Activated CD8-positive, alpha-beta T cell treated with anti-CD3 and anti-CD28 coated beads, Interleukin-2, amount 10 ng/mL, durations not matched to agents 7 days and 5 days (primary cell): ENCODE data around the gene ESYT3. TPM values are rescaled to one million over a fixed set of nuclear protein-coding genes. Genes with fewer than 3 reads are reported as not detected.

Experiments
- ATAC-seq: fragments of 150-1000 bp; cut with Tn5 transposase; one replicate; pipeline ENCODE4 v1.10.0; 2021; ENCODE audit warnings: moderate library complexity
- CTCF ChIA-PET: fragments of 350-600 bp; sonication (Branson Sonifier 250); formaldehyde crosslinking; loops from one replicate; lab custom pipeline; 2021; ENCODE audit warnings: antibody characterized with exemption; lab: Charles Lee
- POLR2A ChIA-PET: fragments of 350-600 bp; sonication (Branson Sonifier 250); formaldehyde crosslinking; loops from one replicate; lab custom pipeline; 2021; ENCODE audit warnings: antibody characterized with exemption; lab: Charles Lee
- DNase-seq: peaks from one replicate; pipeline ENCODE4 v3.0.0-alpha.2; 2020
- H3K27ac Mint-ChIP-seq: one replicate; pipeline ENCODE4 v1.8.0; 2021; ENCODE audit warnings: mild to moderate bottlenecking, mixed read lengths
- H3K27me3 Mint-ChIP-seq: one replicate; pipeline ENCODE4 v1.8.0; 2021; ENCODE audit warnings: low read depth, mixed read lengths
- H3K36me3 Mint-ChIP-seq: one replicate; pipeline ENCODE4 v1.8.0; 2021; ENCODE audit warnings: low read depth, mixed read lengths
- H3K4me1 Mint-ChIP-seq: one replicate; pipeline ENCODE4 v1.8.0; 2021; ENCODE audit warnings: low read depth, mixed read lengths
- H3K4me3 Mint-ChIP-seq: one replicate; pipeline ENCODE4 v1.8.0; 2021; ENCODE audit warnings: mild to moderate bottlenecking, mixed read lengths
- H3K9me3 Mint-ChIP-seq: one replicate; pipeline ENCODE4 v1.8.0; 2022; ENCODE audit warnings: mixed read lengths; ENCODE audit not compliant: insufficient read depth
- total RNA-seq, 2 experiments: library from RNA; stranded (reverse); gene quantifications; one replicate each; pipeline ENCODE4 v1.2.3, GENCODE V29; 2021

Gene ESYT3
- total RNA-seq, 2 experiments from 2014 or later = 0.16 to 0.18 TPM

- no peaks in the 10 kb centered on the region for H3K36me3 Mint-ChIP-seq
- CTCF ChIA-PET = interaction anchor here (3.1 kb wide), 1 partner anchor 488 kb away, joined by 9 read pairs; no protein-coding TSS in a partner anchor
- DNase-seq (no peak), ATAC-seq (no peak)
- H3K27me3 Mint-ChIP-seq = peaks cover 54% of the 10 kb centered on the region
- POLR2A ChIA-PET = no interaction called here
- peaks cover 13% of the 10 kb centered on the region for H3K4me1 Mint-ChIP-seq
- no peak overlapping the region for H3K27ac Mint-ChIP-seq
- no peaks in the 10 kb centered on the region for H3K9me3 Mint-ChIP-seq
- H3K4me3 Mint-ChIP-seq = no peak overlapping the region
Observed at GRCh38 chr3:138435840-138436239, 1.4 kb downstream of the ESYT3 start.

GRCh38 chr3:138437281-138437680 lies 2.9 kb downstream of the ESYT3 start:
- no peaks in the 10 kb centered on the region for H3K9me3 Mint-ChIP-seq
- CTCF ChIA-PET = no interaction called here
- POLR2A ChIA-PET = no interaction called here
- no peak overlapping the region for H3K4me3 Mint-ChIP-seq
- peaks cover 46% of the 10 kb centered on the region for H3K27me3 Mint-ChIP-seq
- H3K27ac Mint-ChIP-seq = no peak overlapping the region
- H3K36me3 Mint-ChIP-seq = no peaks in the 10 kb centered on the region
- ATAC-seq (no peak), DNase-seq (no peak)
- peaks cover 13% of the 10 kb centered on the region for H3K4me1 Mint-ChIP-seq

GRCh38 chr3:138438896-138439295 lies 4.5 kb downstream of the ESYT3 start:
- no peak overlapping the region for H3K4me3 Mint-ChIP-seq

GRCh38 chr3:138439646-138440045 lies 5.2 kb downstream of the ESYT3 start:
- POLR2A ChIA-PET = interaction anchor here (1.0 kb wide), 1 partner anchor 39 kb away, joined by 3 read pairs; no protein-coding TSS in a partner anchor
- Mint-ChIP-seq H3K9me3 (no peaks in the 10 kb centered on the region), H3K4me3 (no peak overlapping the region), H3K4me1 (no peaks in the 10 kb centered on the region), H3K27ac (no peak overlapping the region), H3K27me3 (peaks cover 29% of the 10 kb centered on the region), H3K36me3 (no peaks in the 10 kb centered on the region)
- CTCF ChIA-PET = interaction anchor here (1.1 kb wide), 1 partner anchor 12 kb away, joined by 3 read pairs; no protein-coding TSS in a partner anchor
- DNase-seq (no peak), ATAC-seq (no peak)

More at GRCh38 chr3:138438896-138439295, 4.5 kb downstream of the ESYT3 start:
- no peak overlapping the region for H3K27ac Mint-ChIP-seq
- ChIA-PET CTCF (interaction anchor here (1.1 kb wide), 1 partner anchor 11 kb away, joined by 3 read pairs; no protein-coding TSS in a partner anchor), POLR2A (interaction anchor here (1.0 kb wide), 1 partner anchor 38 kb away, joined by 3 read pairs; no protein-coding TSS in a partner anchor)
- no peak for DNase-seq
- peaks cover 6% of the 10 kb centered on the region for H3K4me1 Mint-ChIP-seq
- ATAC-seq = no peak
- no peaks in the 10 kb centered on the region for H3K9me3 Mint-ChIP-seq
- peaks cover 33% of the 10 kb centered on the region for H3K27me3 Mint-ChIP-seq
- H3K36me3 Mint-ChIP-seq = no peaks in the 10 kb centered on the region

- no peaks in the 10 kb centered on the region for H3K4me1 Mint-ChIP-seq
- ChIA-PET POLR2A (no interaction called here), CTCF (interaction anchor here (1.1 kb wide), 1 partner anchor 12 kb away, joined by 3 read pairs; no protein-coding TSS in a partner anchor)
- peaks cover 29% of the 10 kb centered on the region for H3K27me3 Mint-ChIP-seq
- H3K36me3 Mint-ChIP-seq = no peaks in the 10 kb centered on the region
- no peak overlapping the region for H3K4me3 Mint-ChIP-seq
- ATAC-seq (no peak), DNase-seq (no peak)
- H3K9me3 Mint-ChIP-seq = no peaks in the 10 kb centered on the region
- H3K27ac Mint-ChIP-seq = no peak overlapping the region
Observed at GRCh38 chr3:138440121-138440521, 5.7 kb downstream of the ESYT3 start.

- H3K27ac Mint-ChIP-seq = no peak overlapping the region
- no peaks in the 10 kb centered on the region for H3K9me3 Mint-ChIP-seq
- DNase-seq = no peak
- no peaks in the 10 kb centered on the region for H3K4me1 Mint-ChIP-seq
- H3K27me3 Mint-ChIP-seq = peaks cover 27% of the 10 kb centered on the region
- H3K4me3 Mint-ChIP-seq = no peak overlapping the region
- H3K36me3 Mint-ChIP-seq = no peaks in the 10 kb centered on the region
- ChIA-PET POLR2A (no interaction called here), CTCF (no interaction called here)
- no peak for ATAC-seq
Observed at GRCh38 chr3:138440596-138440995, 6.2 kb downstream of the ESYT3 start.

GRCh38 chr3:138441256-138441655 lies 6.8 kb downstream of the ESYT3 start:
- POLR2A ChIA-PET = no interaction called here
- Mint-ChIP-seq H3K4me3 (no peak overlapping the region), H3K9me3 (no peaks in the 10 kb centered on the region), H3K36me3 (no peaks in the 10 kb centered on the region), H3K27ac (no peak overlapping the region), H3K4me1 (no peaks in the 10 kb centered on the region), H3K27me3 (peaks cover 22% of the 10 kb centered on the region)
- DNase-seq (no peak), ATAC-seq (no peak)
- CTCF ChIA-PET = interaction anchor here (0.6 kb wide), 1 partner anchor 453 kb away, joined by 3 read pairs; no protein-coding TSS in a partner anchor

- H3K9me3 Mint-ChIP-seq = no peaks in the 10 kb centered on the region
- ATAC-seq (no peak), DNase-seq (no peak)
- no peak overlapping the region for H3K4me3 Mint-ChIP-seq
- H3K27ac Mint-ChIP-seq = no peak overlapping the region
- POLR2A ChIA-PET = no interaction called here
- no peaks in the 10 kb centered on the region for H3K36me3 Mint-ChIP-seq
- H3K4me1 Mint-ChIP-seq = no peaks in the 10 kb centered on the region
- peaks cover 17% of the 10 kb centered on the region for H3K27me3 Mint-ChIP-seq
- CTCF ChIA-PET = interaction anchor here (0.6 kb wide), 1 partner anchor 454 kb away, joined by 3 read pairs; no protein-coding TSS in a partner anchor
Observed at GRCh38 chr3:138441742-138442141, 7.3 kb downstream of the ESYT3 start.

GRCh38 chr3:138442433-138442832 lies 8.0 kb downstream of the ESYT3 start:
- DNase-seq (no peak), ATAC-seq (no peak)
- no peaks in the 10 kb centered on the region for H3K9me3 Mint-ChIP-seq
- ChIA-PET CTCF (no interaction called here), POLR2A (no interaction called here)
- H3K4me1 Mint-ChIP-seq = no peaks in the 10 kb centered on the region
- no peak overlapping the region for H3K27ac Mint-ChIP-seq
- H3K27me3 Mint-ChIP-seq = peaks cover 14% of the 10 kb centered on the region
- no peak overlapping the region for H3K4me3 Mint-ChIP-seq
- no peaks in the 10 kb centered on the region for H3K36me3 Mint-ChIP-seq

- ATAC-seq (no peak), DNase-seq (no peak)
- no peak overlapping the region for H3K27ac Mint-ChIP-seq
- no peaks in the 10 kb centered on the region for H3K4me1 Mint-ChIP-seq
- H3K27me3 Mint-ChIP-seq = peaks cover 8% of the 10 kb centered on the region
- ChIA-PET POLR2A (no interaction called here), CTCF (interaction anchor here (0.9 kb wide), 1 partner anchor 151 kb away, joined by 3 read pairs; the partner anchor contains the start of gene CEP70)
- no peaks in the 10 kb centered on the region for H3K9me3 Mint-ChIP-seq
- H3K36me3 Mint-ChIP-seq = no peaks in the 10 kb centered on the region
- no peak overlapping the region for H3K4me3 Mint-ChIP-seq
Observed at GRCh38 chr3:138443091-138443490, 8.7 kb downstream of the ESYT3 start.

- POLR2A ChIA-PET = no interaction called here
- peaks cover 2% of the 10 kb centered on the region for H3K27me3 Mint-ChIP-seq
- no peaks in the 10 kb centered on the region for H3K4me1 Mint-ChIP-seq
- CTCF ChIA-PET = interaction anchor here (0.9 kb wide), 1 partner anchor 150 kb away, joined by 3 read pairs; the partner anchor contains the start of gene CEP70
- no peak for DNase-seq
- no peak overlapping the region for H3K4me3 Mint-ChIP-seq
- no peak for ATAC-seq
- no peak overlapping the region for H3K27ac Mint-ChIP-seq
- no peaks in the 10 kb centered on the region for H3K9me3 Mint-ChIP-seq
- no peaks in the 10 kb centered on the region for H3K36me3 Mint-ChIP-seq
Observed at GRCh38 chr3:138443521-138444503, 9.4 kb downstream of the ESYT3 start.

- no peak for DNase-seq
- CTCF ChIA-PET = no interaction called here
- no peaks in the 10 kb centered on the region for H3K27me3 Mint-ChIP-seq
Observed at GRCh38 chr3:138445236-138445635, 10.8 kb downstream of the ESYT3 start.

More at GRCh38 chr3:138445236-138445635, 10.8 kb downstream of the ESYT3 start:
- Mint-ChIP-seq H3K36me3 (no peaks in the 10 kb centered on the region), H3K4me3 (no peak overlapping the region), H3K27ac (no peak overlapping the region), H3K4me1 (no peaks in the 10 kb centered on the region), H3K9me3 (no peaks in the 10 kb centered on the region)
- ATAC-seq = no peak
- POLR2A ChIA-PET = no interaction called here
